ENCODE results near the gene SULT1A1. TPM values are rescaled to one million over a fixed set of nuclear protein-coding genes. Genes with fewer than 3 reads are reported as not detected.
"Not testable (repeated sequence)": the region's sequence is repeated elsewhere in the genome, so short reads cannot be mapped to it uniquely, and the experiment has no call there.

Gene SULT1A1
- 6.6 TPM for polyA plus RNA-seq (2013, experiment 1 of 4)
- polyA plus RNA-seq (2013, experiment 2 of 4) = 5.8 TPM
- polyA plus RNA-seq (2013, experiment 3 of 4) = 6.1 TPM
- 6.9 TPM for polyA plus RNA-seq (2013, experiment 4 of 4)

- Histone ChIP-seq H3K27me3 (ENCODE audit: control insufficient read depth, insufficient read depth, low read length, poor library complexity, severe bottlenecking) (no peaks in the 10 kb centered on the region), H3K4me3 (ENCODE audit: insufficient read depth, low read depth, low read length) (no peak within 1 kb of the TSS), H3K27ac (ENCODE audit: insufficient read depth, low read depth, low read length, poor library complexity, severe bottlenecking) (no peak within 1 kb of the TSS), H3K36me3 (ENCODE audit: control insufficient read depth, insufficient read depth, low read length) (no peaks in the 10 kb centered on the region), H3K4me1 (ENCODE audit: control insufficient read depth, insufficient read depth, low read length) (no peaks in the 10 kb centered on the region), H3K9me3 (ENCODE audit: control insufficient read depth, low read length) (no peaks in the 10 kb centered on the region)
- 55 to 59% methylated on average over 10 of the region's 11 CpGs for WGBS, 2 experiments
Measured at GRCh38 chr16:28609631-28610594, at the start of gene SULT1A1. TSS of gene SULT1A1 (minus strand) at chr16:28610044. CDS start at chr16:28608855, 1,189 bp downstream.

GRCh38 chr16:28639959-28640358 lies 30.1 kb upstream of the SULT1A1 start:
- not testable (repeated sequence) for H3K27me3 ChIP-seq (ENCODE audit: control insufficient read depth, insufficient read depth, low read length, poor library complexity, severe bottlenecking); H3K36me3 ChIP-seq (ENCODE audit: control insufficient read depth, insufficient read depth, low read length); H3K27ac ChIP-seq (ENCODE audit: insufficient read depth, low read depth, low read length, poor library complexity, severe bottlenecking); H3K9me3 ChIP-seq (ENCODE audit: control insufficient read depth, low read length); H3K4me3 ChIP-seq (ENCODE audit: insufficient read depth, low read depth, low read length); H3K4me1 ChIP-seq (ENCODE audit: control insufficient read depth, insufficient read depth, low read length)
- 67 to 86% methylated on average over 1 of the region's 2 CpGs for WGBS, 2 experiments

- 43 to 73% methylated on average over 2 to 4 of the region's 5 CpGs for WGBS, 2 experiments
- not testable (repeated sequence) for H3K4me3 ChIP-seq (ENCODE audit: insufficient read depth, low read depth, low read length)
Measured at GRCh38 chr16:28638359-28638758, 28.5 kb upstream of the SULT1A1 start.

GRCh38 chr16:28637765-28638164 lies 27.9 kb upstream of the SULT1A1 start, which contains the start of gene NPIPB8:
TSS of gene NPIPB8 (plus strand) at chr16:28638065. CDS start at chr16:28638361, 296 bp downstream.
- not testable (repeated sequence) for H3K4me3 ChIP-seq (ENCODE audit: insufficient read depth, low read depth, low read length); H3K4me1 ChIP-seq (ENCODE audit: control insufficient read depth, insufficient read depth, low read length); H3K27me3 ChIP-seq (ENCODE audit: control insufficient read depth, insufficient read depth, low read length, poor library complexity, severe bottlenecking); H3K27ac ChIP-seq (ENCODE audit: insufficient read depth, low read depth, low read length, poor library complexity, severe bottlenecking); H3K36me3 ChIP-seq (ENCODE audit: control insufficient read depth, insufficient read depth, low read length); H3K9me3 ChIP-seq (ENCODE audit: control insufficient read depth, low read length)
- WGBS, 2 experiments = no CpG with 5 or more reads among the region's 1 CpG

More at GRCh38 chr16:28638359-28638758, 28.5 kb upstream of the SULT1A1 start:
- not testable (repeated sequence) for H3K27me3 ChIP-seq (ENCODE audit: control insufficient read depth, insufficient read depth, low read length, poor library complexity, severe bottlenecking); H3K27ac ChIP-seq (ENCODE audit: insufficient read depth, low read depth, low read length, poor library complexity, severe bottlenecking); H3K9me3 ChIP-seq (ENCODE audit: control insufficient read depth, low read length); H3K36me3 ChIP-seq (ENCODE audit: control insufficient read depth, insufficient read depth, low read length); H3K4me1 ChIP-seq (ENCODE audit: control insufficient read depth, insufficient read depth, low read length)

GRCh38 chr16:28636093-28636823 lies 26.4 kb upstream of the SULT1A1 start:
- not testable (repeated sequence) for H3K4me3 ChIP-seq (ENCODE audit: insufficient read depth, low read depth, low read length); H3K36me3 ChIP-seq (ENCODE audit: control insufficient read depth, insufficient read depth, low read length); H3K4me1 ChIP-seq (ENCODE audit: control insufficient read depth, insufficient read depth, low read length); H3K27me3 ChIP-seq (ENCODE audit: control insufficient read depth, insufficient read depth, low read length, poor library complexity, severe bottlenecking); H3K9me3 ChIP-seq (ENCODE audit: control insufficient read depth, low read length); H3K27ac ChIP-seq (ENCODE audit: insufficient read depth, low read depth, low read length, poor library complexity, severe bottlenecking)
- 84% methylated on average over 3 of the region's 5 CpGs; no CpG with 5 or more reads in 1 of the 2 experiments for WGBS, 2 experiments

GRCh38 chr16:28630905-28631304 lies 21.1 kb upstream of the SULT1A1 start:
- not testable (repeated sequence) for H3K4me1 ChIP-seq (ENCODE audit: control insufficient read depth, insufficient read depth, low read length); H3K27me3 ChIP-seq (ENCODE audit: control insufficient read depth, insufficient read depth, low read length, poor library complexity, severe bottlenecking); H3K36me3 ChIP-seq (ENCODE audit: control insufficient read depth, insufficient read depth, low read length); H3K27ac ChIP-seq (ENCODE audit: insufficient read depth, low read depth, low read length, poor library complexity, severe bottlenecking); H3K4me3 ChIP-seq (ENCODE audit: insufficient read depth, low read depth, low read length); H3K9me3 ChIP-seq (ENCODE audit: control insufficient read depth, low read length)
- WGBS, 2 experiments = 93 to 94% methylated on average over 3 of the region's 5 CpGs

- H3K36me3 ChIP-seq (ENCODE audit: control insufficient read depth, insufficient read depth, low read length) = no peaks in the 10 kb centered on the region
- no peak overlapping the region for H3K27ac ChIP-seq (ENCODE audit: insufficient read depth, low read depth, low read length, poor library complexity, severe bottlenecking)
- H3K4me1 ChIP-seq (ENCODE audit: control insufficient read depth, insufficient read depth, low read length) = peaks cover 8% of the 10 kb centered on the region
- no peaks in the 10 kb centered on the region for H3K9me3 ChIP-seq (ENCODE audit: control insufficient read depth, low read length)
- no peaks in the 10 kb centered on the region for H3K27me3 ChIP-seq (ENCODE audit: control insufficient read depth, insufficient read depth, low read length, poor library complexity, severe bottlenecking)
- WGBS, 2 experiments = 96 to 97% methylated on average over 68 of the region's 68 CpGs
- H3K4me3 ChIP-seq (ENCODE audit: insufficient read depth, low read depth, low read length) = no peak overlapping the region
Measured at GRCh38 chr16:28623172-28623711, 13.4 kb upstream of the SULT1A1 start.

GRCh38 chr16:28622532-28623171 lies 12.8 kb upstream of the SULT1A1 start:
- not testable (repeated sequence) for H3K9me3 ChIP-seq (ENCODE audit: control insufficient read depth, low read length); H3K27ac ChIP-seq (ENCODE audit: insufficient read depth, low read depth, low read length, poor library complexity, severe bottlenecking); H3K4me1 ChIP-seq (ENCODE audit: control insufficient read depth, insufficient read depth, low read length); H3K36me3 ChIP-seq (ENCODE audit: control insufficient read depth, insufficient read depth, low read length); H3K4me3 ChIP-seq (ENCODE audit: insufficient read depth, low read depth, low read length); H3K27me3 ChIP-seq (ENCODE audit: control insufficient read depth, insufficient read depth, low read length, poor library complexity, severe bottlenecking)
- 94 to 96% methylated on average over 24 of the region's 24 CpGs for WGBS, 2 experiments

GRCh38 chr16:28621481-28622155 lies 11.8 kb upstream of the SULT1A1 start:
- 70 to 77% methylated on average over 7 of the region's 7 CpGs for WGBS, 2 experiments
- Histone ChIP-seq H3K9me3 (ENCODE audit: control insufficient read depth, low read length) (no peaks in the 10 kb centered on the region), H3K36me3 (ENCODE audit: control insufficient read depth, insufficient read depth, low read length) (no peaks in the 10 kb centered on the region), H3K27ac (ENCODE audit: insufficient read depth, low read depth, low read length, poor library complexity, severe bottlenecking) (no peak overlapping the region), H3K4me1 (ENCODE audit: control insufficient read depth, insufficient read depth, low read length) (peaks cover 8% of the 10 kb centered on the region), H3K27me3 (ENCODE audit: control insufficient read depth, insufficient read depth, low read length, poor library complexity, severe bottlenecking) (no peaks in the 10 kb centered on the region), H3K4me3 (ENCODE audit: insufficient read depth, low read depth, low read length) (no peak overlapping the region)

All from ectodermal cell (in vitro differentiated cells).